Muscle layer of duodenum (tissue), 2 donors: ENCODE data around the gene ERRFI1.

Experiments
- H3K27ac ChIP-seq: one replicate; pipeline ENCODE4 v1.7.0; 2013; ENCODE audit warnings: mild to moderate bottlenecking, low read length
- H3K27me3 ChIP-seq: one replicate; pipeline ENCODE4 v1.7.0; 2013; ENCODE audit warnings: low read depth, mild to moderate bottlenecking, control low read depth, low read length
- H3K36me3 ChIP-seq, 2 donors: one replicate each; pipeline ENCODE4 v1.7.0; 2013; ENCODE audit warnings: low read length in 2 of 2, control low read depth in 1 of 2, mild to moderate bottlenecking in 1 of 2; ENCODE audit not compliant: insufficient read depth in 2 of 2, control insufficient read depth in 1 of 2
- H3K4me1 ChIP-seq, 2 donors: one replicate each; pipeline ENCODE4 v1.7.0; 2013; ENCODE audit warnings: low read length in 2 of 2, mild to moderate bottlenecking in 2 of 2, control low read depth in 1 of 2, moderate library complexity in 1 of 2; ENCODE audit not compliant: insufficient read depth in 2 of 2, control insufficient read depth in 1 of 2
- H3K4me3 ChIP-seq, 2 donors: one replicate each; pipeline ENCODE4 v1.7.0; 2013; ENCODE audit warnings: low read length in 2 of 2, low read depth in 1 of 2, mild to moderate bottlenecking in 1 of 2
- H3K9me3 ChIP-seq, 2 donors: one replicate each; pipeline ENCODE4 v1.7.0; 2013; ENCODE audit warnings: low read length in 2 of 2, control low read depth in 1 of 2, mild to moderate bottlenecking in 1 of 2; ENCODE audit not compliant: control insufficient read depth in 1 of 2
- donor health status: healthy.

The ERRFI1 gene

GRCh38 chr1:8016895-8017241 lies 9.2 kb downstream of the ERRFI1 start:
- Histone ChIP-seq H3K9me3 (no peaks in the 10 kb centered on the region), H3K27me3 (no peaks in the 10 kb centered on the region), H3K36me3 (peaks cover 20 to 34% of the 10 kb centered on the region in 2 donors), H3K4me3 (no peak overlapping the region), H3K27ac (no peak overlapping the region), H3K4me1 (peaks cover 14 to 59% of the 10 kb centered on the region in 2 donors)

- H3K4me3 ChIP-seq = peak overlapping the region in 1 of 2 donors; percentile 8
- no peaks in the 10 kb centered on the region for H3K27me3 ChIP-seq
- peak overlapping the region; percentile 67 for H3K27ac ChIP-seq
- H3K9me3 ChIP-seq = no peaks in the 10 kb centered on the region
- peaks cover 21 to 34% of the 10 kb centered on the region in 2 donors for H3K36me3 ChIP-seq
- peaks cover 14 to 59% of the 10 kb centered on the region in 2 donors for H3K4me1 ChIP-seq
Observed at GRCh38 chr1:8016210-8016894, 9.8 kb downstream of the ERRFI1 start.

- Histone ChIP-seq H3K9me3 (no peaks in the 10 kb centered on the region), H3K27me3 (no peaks in the 10 kb centered on the region), H3K4me3 (peak overlapping the region in 1 of 2 donors; percentile 8), H3K27ac (peak overlapping the region; percentile 67), H3K36me3 (peaks cover 26 to 39% of the 10 kb centered on the region in 2 donors), H3K4me1 (peaks cover 14 to 55% of the 10 kb centered on the region in 2 donors)
Observed at GRCh38 chr1:8015809-8016165, 10.3 kb downstream of the ERRFI1 start.

GRCh38 chr1:8015036-8015808 lies 10.9 kb downstream of the ERRFI1 start:
- peaks cover 27 to 39% of the 10 kb centered on the region in 2 donors for H3K36me3 ChIP-seq
- H3K27ac ChIP-seq = peak overlapping the region; percentile 67
- H3K9me3 ChIP-seq = no peaks in the 10 kb centered on the region
- H3K4me1 ChIP-seq = peaks cover 14 to 50% of the 10 kb centered on the region in 2 donors
- H3K27me3 ChIP-seq = no peaks in the 10 kb centered on the region
- H3K4me3 ChIP-seq = peak overlapping the region in 1 of 2 donors; percentile 8

- no peak overlapping the region for H3K4me3 ChIP-seq
- H3K27ac ChIP-seq = no peak overlapping the region
- no peaks in the 10 kb centered on the region for H3K9me3 ChIP-seq
- H3K27me3 ChIP-seq = no peaks in the 10 kb centered on the region
- peaks cover 14 to 47% of the 10 kb centered on the region in 2 donors for H3K4me1 ChIP-seq
- peaks cover 27 to 45% of the 10 kb centered on the region in 2 donors for H3K36me3 ChIP-seq
Observed at GRCh38 chr1:8014381-8014988, 11.6 kb downstream of the ERRFI1 start.

- no peak overlapping the region for H3K4me3 ChIP-seq
- H3K4me1 ChIP-seq = peaks cover 14 to 40% of the 10 kb centered on the region in 2 donors
- peaks cover 27 to 48% of the 10 kb centered on the region in 2 donors for H3K36me3 ChIP-seq
- no peaks in the 10 kb centered on the region for H3K9me3 ChIP-seq
- no peaks in the 10 kb centered on the region for H3K27me3 ChIP-seq
- H3K27ac ChIP-seq = no peak overlapping the region
Observed at GRCh38 chr1:8013800-8014199, 12.3 kb downstream of the ERRFI1 start.

- no peaks in the 10 kb centered on the region for H3K9me3 ChIP-seq
- H3K27me3 ChIP-seq = no peaks in the 10 kb centered on the region
- no peak overlapping the region for H3K4me3 ChIP-seq
- H3K27ac ChIP-seq = no peak overlapping the region
- H3K36me3 ChIP-seq = peaks cover 27 to 48% of the 10 kb centered on the region in 2 donors
- peaks cover 12 to 36% of the 10 kb centered on the region in 2 donors for H3K4me1 ChIP-seq
Observed at GRCh38 chr1:8013399-8013798, 12.7 kb downstream of the ERRFI1 start.

- Histone ChIP-seq H3K9me3 (no peaks in the 10 kb centered on the region), H3K27me3 (no peaks in the 10 kb centered on the region), H3K36me3 (peaks cover 27 to 48% of the 10 kb centered on the region in 2 donors), H3K4me1 (peaks cover 12 to 36% of the 10 kb centered on the region in 2 donors), H3K27ac (no peak overlapping the region), H3K4me3 (no peak overlapping the region)
Observed at GRCh38 chr1:8012955-8013354, 13.2 kb downstream of the ERRFI1 start.

- no peaks in the 10 kb centered on the region for H3K9me3 ChIP-seq
- no peak overlapping the region for H3K27ac ChIP-seq
- no peaks in the 10 kb centered on the region for H3K27me3 ChIP-seq
- H3K36me3 ChIP-seq = peaks cover 27 to 48% of the 10 kb centered on the region in 2 donors
- peaks cover 9 to 31% of the 10 kb centered on the region in 2 donors for H3K4me1 ChIP-seq
- no peak overlapping the region for H3K4me3 ChIP-seq
Observed at GRCh38 chr1:8011923-8012858, 13.9 kb downstream of the ERRFI1 start.

- H3K9me3 ChIP-seq = no peaks in the 10 kb centered on the region
- no peaks in the 10 kb centered on the region for H3K27me3 ChIP-seq
- no peak overlapping the region for H3K4me3 ChIP-seq
- H3K4me1 ChIP-seq = peaks cover 9 to 20% of the 10 kb centered on the region in 2 donors
- peaks cover 27 to 48% of the 10 kb centered on the region in 2 donors for H3K36me3 ChIP-seq
- no peak overlapping the region for H3K27ac ChIP-seq
Observed at GRCh38 chr1:8011016-8011415, 15.1 kb downstream of the ERRFI1 start.
